ENCODE results near the gene TUBD1.
"Not testable (repeated sequence)": the region's sequence is repeated elsewhere in the genome, so short reads cannot be mapped to it uniquely, and the experiment has no call there.

DNA sequence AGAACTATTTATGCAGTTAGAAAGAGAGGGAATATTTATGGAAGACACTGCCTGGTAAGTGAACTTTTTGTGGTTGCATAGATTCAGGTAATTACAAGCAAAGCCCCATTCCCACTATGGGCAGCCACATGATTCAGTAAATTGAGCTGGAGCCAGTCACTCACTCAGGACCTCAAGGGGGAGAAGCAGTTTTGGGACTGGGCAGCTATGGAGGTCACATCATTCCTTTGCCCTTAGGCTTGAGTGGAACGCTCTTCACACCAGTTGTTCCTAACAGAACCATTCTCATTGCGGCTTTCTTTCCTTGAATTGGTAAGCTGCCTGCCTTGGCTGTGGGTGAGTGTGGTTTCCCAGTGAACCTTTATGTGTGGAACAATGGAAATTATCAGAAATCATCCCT lies 37.4 kb upstream of the TUBD1 start:
- TF ChIP-seq, protein P1, sequence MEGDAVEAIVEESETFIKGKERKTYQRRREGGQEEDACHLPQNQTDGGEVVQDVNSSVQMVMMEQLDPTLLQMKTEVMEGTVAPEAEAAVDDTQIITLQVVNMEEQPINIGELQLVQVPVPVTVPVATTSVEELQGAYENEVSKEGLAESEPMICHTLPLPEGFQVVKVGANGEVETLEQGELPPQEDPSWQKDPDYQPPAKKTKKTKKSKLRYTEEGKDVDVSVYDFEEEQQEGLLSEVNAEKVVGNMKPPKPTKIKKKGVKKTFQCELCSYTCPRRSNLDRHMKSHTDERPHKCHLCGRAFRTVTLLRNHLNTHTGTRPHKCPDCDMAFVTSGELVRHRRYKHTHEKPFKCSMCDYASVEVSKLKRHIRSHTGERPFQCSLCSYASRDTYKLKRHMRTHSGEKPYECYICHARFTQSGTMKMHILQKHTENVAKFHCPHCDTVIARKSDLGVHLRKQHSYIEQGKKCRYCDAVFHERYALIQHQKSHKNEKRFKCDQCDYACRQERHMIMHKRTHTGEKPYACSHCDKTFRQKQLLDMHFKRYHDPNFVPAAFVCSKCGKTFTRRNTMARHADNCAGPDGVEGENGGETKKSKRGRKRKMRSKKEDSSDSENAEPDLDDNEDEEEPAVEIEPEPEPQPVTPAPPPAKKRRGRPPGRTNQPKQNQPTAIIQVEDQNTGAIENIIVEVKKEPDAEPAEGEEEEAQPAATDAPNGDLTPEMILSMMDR (IDR thresholded peaks at IDR 0.05; ENCODE audit: insufficient read depth, low read length, poor library complexity, severe bottlenecking) = not testable (repeated sequence)
- TF ChIP-seq EZH2phosphoT487 (conservative IDR thresholded peaks at IDR 0.05; ENCODE audit: low read length) = not testable (repeated sequence)
